ENCODE data around the gene CTNNA1.
"Not testable (repeated sequence)": the region's sequence is repeated elsewhere in the genome, so short reads cannot be mapped to it uniquely, and the experiment has no call there.

Gene CTNNA1

GRCh38 chr5:138748630-138749081 lies 4.6 kb upstream of the CTNNA1 start:
- no peak for DNase-seq (ENCODE audit: low read depth)
- no peak overlapping the region for H3K4me3 ChIP-seq (ENCODE audit: low read depth, low read length)
- TF ChIP-seq CTCF (IDR thresholded peaks at IDR 0.05; ENCODE audit: control insufficient read depth, extremely low read depth, insufficient read depth) = no peak

DNA sequence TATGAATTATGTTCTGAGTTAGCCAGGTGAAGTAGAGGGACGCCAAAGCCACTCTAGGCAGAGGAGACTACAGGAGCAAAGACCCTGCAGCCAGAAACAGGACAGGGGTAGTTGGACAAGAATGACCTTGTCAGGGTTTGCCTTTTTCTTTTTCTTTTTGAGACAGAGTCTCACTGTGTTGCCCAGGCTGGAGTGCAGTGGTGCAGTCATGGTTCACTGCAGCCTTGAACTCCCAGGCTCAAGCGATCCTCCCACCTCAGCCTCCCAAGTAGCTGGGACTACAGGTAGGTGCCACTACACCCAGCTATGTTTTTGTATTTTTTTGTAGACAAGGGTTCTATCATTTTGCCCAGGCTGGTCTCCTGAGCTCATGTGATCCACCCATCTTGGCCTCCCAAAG lies 1.9 kb upstream of the CTNNA1 start:
- not testable (repeated sequence) for DNase-seq (ENCODE audit: low read depth); H3K4me3 ChIP-seq (ENCODE audit: low read depth, low read length)

GRCh38 chr5:138752341-138752950 lies 779 bp upstream of the CTNNA1 start:
- no peak for DNase-seq (ENCODE audit: low read depth)
- TF ChIP-seq CTCF (IDR thresholded peaks at IDR 0.05; ENCODE audit: control insufficient read depth, extremely low read depth, insufficient read depth) = peak; percentile 39
- peak overlapping the region; percentile 80 for H3K4me3 ChIP-seq (ENCODE audit: low read depth, low read length)

GRCh38 chr5:138753794-138754698 lies 821 bp downstream of the CTNNA1 start:
- peak; percentile 85 for DNase-seq (ENCODE audit: low read depth)
- no peak for TF ChIP-seq CTCF (IDR thresholded peaks at IDR 0.05; ENCODE audit: control insufficient read depth, extremely low read depth, insufficient read depth)
- H3K4me3 ChIP-seq (ENCODE audit: low read depth, low read length) = peak overlapping the region; percentile 80

GRCh38 chr5:138754699-138755057 lies 1.5 kb downstream of the CTNNA1 start:
- H3K4me3 ChIP-seq (ENCODE audit: low read depth, low read length) = peak overlapping the region; percentile 80
- no peak for TF ChIP-seq CTCF (IDR thresholded peaks at IDR 0.05; ENCODE audit: control insufficient read depth, extremely low read depth, insufficient read depth)
- DNase-seq (ENCODE audit: low read depth) = no peak

DNA sequence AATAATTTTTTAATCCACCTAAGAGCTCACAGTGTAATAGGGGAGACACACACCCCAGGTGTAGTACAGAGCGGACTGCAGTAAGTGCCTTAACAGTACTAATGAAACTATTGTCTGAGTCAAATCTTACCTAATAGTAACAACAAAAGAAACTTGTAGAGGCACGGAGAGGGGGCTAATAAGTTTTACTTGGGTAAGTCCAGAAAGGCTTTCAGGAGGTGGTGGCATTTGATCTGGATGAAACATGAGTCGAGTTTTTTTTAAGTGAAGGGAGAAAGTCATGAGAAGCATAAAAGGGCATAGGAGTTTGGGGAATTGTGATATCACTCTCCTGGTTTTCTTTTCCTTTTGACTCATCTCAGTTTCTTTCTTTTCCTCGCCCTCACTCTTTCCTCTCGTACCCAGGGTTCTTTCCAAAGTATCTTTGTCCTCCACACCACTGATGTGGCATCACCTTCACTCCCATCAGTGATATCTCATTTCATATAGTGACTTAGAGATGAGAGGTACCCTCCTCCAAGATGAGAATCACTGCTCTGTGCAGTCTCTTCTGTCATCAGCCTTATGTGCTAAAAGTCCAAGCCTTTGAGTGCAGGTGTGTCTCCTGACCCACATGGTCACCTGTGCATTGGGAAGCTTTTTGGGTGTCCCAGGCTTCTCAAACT lies 2.0 kb downstream of the CTNNA1 start:
- peak overlapping the region; percentile 80 for H3K4me3 ChIP-seq (ENCODE audit: low read depth, low read length)
- no peak for TF ChIP-seq CTCF (IDR thresholded peaks at IDR 0.05; ENCODE audit: control insufficient read depth, extremely low read depth, insufficient read depth)
- no peak for DNase-seq (ENCODE audit: low read depth)

Measured in LNCaP clone FGC (cell line).